HCT116 (cell line): Measurements from ENCODE around the gene PIP5K1A. TPM values are rescaled to one million over a fixed set of nuclear protein-coding genes. Genes with fewer than 3 reads are reported as not detected.
"Not testable (repeated sequence)": the region's sequence is repeated elsewhere in the genome, so short reads cannot be mapped to it uniquely, and the experiment has no call there.

Experiments
- ATAC-seq: fragments of 200-7000 bp; cut with Tn5 transposase; 2 replicates; pipeline ENCODE4 v1.9.1; 2020; ENCODE audit warnings: mild to moderate bottlenecking, moderate library complexity
- BruUV-seq: library from RNA; stranded (reverse); fragments of 400-500 nt; replicated peaks from 2 replicates; lab custom pipeline; 2021; lab: Mats Ljungman, UMichigan
- CTCF ChIA-PET: fragments of 300-600 bp; sonication (Branson Sonifier 250); formaldehyde crosslinking; loops from one replicate; lab custom pipeline; 2021; ENCODE audit warnings: antibody characterized with exemption; lab: Charles Lee
- POLR2A ChIA-PET: fragments of 300-600, 350-600 bp; sonication (Branson Sonifier 250); formaldehyde crosslinking; loops from one replicate; lab custom pipeline; 2021; ENCODE audit warnings: antibody characterized with exemption; lab: Charles Lee
- RAD21 ChIA-PET, 2 experiments: fragments of 300-600 bp; sonication (Branson Sonifier 250); formaldehyde crosslinking; loops; one replicate each; lab custom pipeline; 2023; ENCODE audit warnings: low total read pairs in 2 of 2; ENCODE audit not compliant: uncharacterized antibody in 2 of 2, unreplicated experiment in 2 of 2, low non-redundant PET in 1 of 2; lab: Charles Lee
- DNase-seq: peaks from one replicate; pipeline ENCODE4 v3.0.0-alpha.2; 2010; ENCODE audit warnings: low read depth, low spot score
- H2AFZ ChIP-seq: fragments of 200-600 bp; shearing (Covaris generic), sonication (generic); 2 replicates; pipeline ENCODE4 v1.6.1; 2017; ENCODE audit warnings: low read depth, mixed run types, mixed read lengths, antibody characterized with exemption, low read length; ENCODE audit not compliant: poor library complexity, severe bottlenecking
- H3K27ac ChIP-seq: 2 replicates; pipeline ENCODE4 v1.5.1; 2012; ENCODE audit warnings: low read depth, low read length
- H3K27me3 ChIP-seq: fragments of 200-600 bp; sonication (generic); 2 replicates; pipeline ENCODE4 v1.6.1; 2016; ENCODE audit warnings: mixed run types, low read length, mixed read lengths; ENCODE audit not compliant: insufficient read depth
- H3K36me3 ChIP-seq, 2 experiments: fragments of 200-500 bp in 1 of 2; fragments of 200-600 bp in 1 of 2; sonication (Bioruptor generic) in 1 of 2; sonication (generic) in 1 of 2; 2 replicates each; pipeline versions ENCODE4 v1.5.1 to v1.6.1; 2014 to 2016; ENCODE audit warnings: low read length in 2 of 2, inconsistent platforms in 1 of 2, mixed read lengths in 1 of 2, mixed run types in 1 of 2; ENCODE audit not compliant: insufficient read depth in 2 of 2, control insufficient read depth in 1 of 2
- H3K4me1 ChIP-seq, 2 experiments: fragments of 200-600 bp in 1 of 2; sonication (generic) in 1 of 2; 2 replicates each; pipeline versions ENCODE4 v1.5.1 to v1.6.1; 2012 to 2017; ENCODE audit warnings: low read length in 2 of 2, inconsistent platforms in 1 of 2, mild to moderate bottlenecking in 1 of 2, mixed read lengths in 1 of 2, mixed run types in 1 of 2, moderate library complexity in 1 of 2; ENCODE audit not compliant: insufficient read depth in 2 of 2, control insufficient read depth in 1 of 2
- H3K4me2 ChIP-seq: fragments of 200-600 bp; sonication (generic); 2 replicates; pipeline ENCODE4 v1.6.1; 2017; ENCODE audit warnings: mixed run types, low read length, mixed read lengths
- H3K4me3 ChIP-seq, 2 experiments: fragments of 200-600 bp in 1 of 2; sonication (generic) in 1 of 2; replicated peaks in 1 of 2; 2 replicates each; pipeline ENCODE4 v1.5.1; 2011 to 2016; ENCODE audit warnings: low read length in 2 of 2, control low read depth in 1 of 2, low read depth in 1 of 2, mild to moderate bottlenecking in 1 of 2, mixed read lengths in 1 of 2, mixed run types in 1 of 2
- H3K79me2 ChIP-seq: fragments of 200-600 bp; sonication (generic); 2 replicates; pipeline ENCODE4 v1.6.1; 2017; ENCODE audit warnings: mild to moderate bottlenecking, mixed run types, low read length, moderate library complexity, mixed read lengths; ENCODE audit not compliant: insufficient read depth
- H3K9ac ChIP-seq: fragments of 200-600 bp; sonication (generic); 2 replicates; pipeline ENCODE4 v1.6.1; 2016; ENCODE audit warnings: low read length, mixed read lengths
- H3K9me2 ChIP-seq: fragments of 200-600 bp; sonication (generic), shearing (Covaris generic); 2 replicates; pipeline ENCODE4 v1.6.1; 2017; ENCODE audit warnings: mixed run types, mild to moderate bottlenecking, moderate library complexity; ENCODE audit not compliant: insufficient read depth
- H3K9me3 ChIP-seq, 2 experiments: fragments of 200-500 bp in 1 of 2; fragments of 200-600 bp in 1 of 2; sonication (Bioruptor generic) in 1 of 2; sonication (generic) in 1 of 2; 2 replicates each; pipeline ENCODE4 v1.6.1; 2014 to 2017; ENCODE audit warnings: low read length in 2 of 2, mixed read lengths in 2 of 2, inconsistent platforms in 1 of 2, low read depth in 1 of 2, mild to moderate bottlenecking in 1 of 2, mixed run types in 1 of 2, moderate library complexity in 1 of 2; ENCODE audit not compliant: control insufficient read depth in 1 of 2, insufficient read depth in 1 of 2
- H4K20me1 ChIP-seq: fragments of 200-600 bp; sonication (generic), shearing (Covaris generic); 2 replicates; pipeline ENCODE4 v1.6.1; 2017; ENCODE audit warnings: mixed run types, mild to moderate bottlenecking, moderate library complexity; ENCODE audit not compliant: insufficient read depth
- POLR2A ChIP-seq: IDR thresholded peaks from 2 replicates; pipeline ENCODE4 v1.7.0; 2011; ENCODE audit warnings: borderline replicate concordance; ENCODE audit not compliant: insufficient read depth, insufficient read length; ENCODE audit errors: extremely low read depth
- POLR2AphosphoS5 ChIP-seq: IDR thresholded peaks from 2 replicates; pipeline ENCODE4 v1.6.1; 2011; ENCODE audit warnings: mild to moderate bottlenecking, low read depth, low read length, moderate library complexity
- YY1 ChIP-seq: IDR thresholded peaks from 2 replicates; pipeline ENCODE4 v1.6.1; 2011; ENCODE audit warnings: low read length, low read depth, moderate library complexity, mild to moderate bottlenecking; ENCODE audit not compliant: insufficient replicate concordance; ENCODE audit errors: extremely low read depth
- ZBTB33 ChIP-seq: IDR thresholded peaks from 2 replicates; pipeline ENCODE4 v1.6.1; 2011; ENCODE audit warnings: mild to moderate bottlenecking, low read length, moderate library complexity; ENCODE audit not compliant: insufficient replicate concordance; ENCODE audit errors: extremely low read depth
- intact Hi-C: fragments of 100-400 bp; cut with micrococcal nuclease; formaldehyde crosslinking; loops from 2 replicates; pipeline ENCODE4 v1.10.0; 2022
- total RNA-seq: library from RNA; stranded (reverse); gene quantifications from one replicate; pipeline ENCODE4 v1.2.1, GENCODE V29; 2021; ENCODE audit not compliant: unreplicated experiment

The PIP5K1A gene
- total RNA-seq, 1 experiment from 2014 or later, result 75.4 TPM

DNA sequence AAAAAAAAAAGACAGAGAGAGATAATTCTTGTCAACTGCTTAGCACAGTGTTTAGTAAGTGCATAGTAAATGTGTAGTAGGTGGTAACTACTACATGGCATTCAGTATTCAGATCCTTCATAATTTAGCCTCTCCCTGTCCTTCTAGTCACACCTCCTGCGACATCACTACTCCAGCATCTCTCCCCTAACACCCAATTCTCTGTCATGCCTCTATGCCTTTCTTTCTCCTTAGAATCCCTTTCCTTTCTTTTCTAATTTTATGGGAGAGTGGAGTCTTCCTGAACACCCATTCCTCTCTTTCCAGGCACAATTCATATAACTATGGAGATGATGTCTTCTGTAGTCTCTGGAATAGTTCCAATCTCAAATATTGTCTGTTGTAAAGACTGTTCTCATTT, 4.5 kb upstream of the PIP5K1A start:
- no TSS peak for BruUV-seq
- intact Hi-C loops, result no loop called here
- CTCF ChIA-PET, result no interaction called here
- peak overlapping the region; percentile 80 for H3K9ac ChIP-seq
- H3K9me2 ChIP-seq, result no peaks in the 10 kb centered on the region
- H3K27ac ChIP-seq, result peak overlapping the region; percentile 83; the same call in 1 of the 2 replicates
- H3K4me2 ChIP-seq, result peak overlapping the region; percentile 92
- H3K4me3 ChIP-seq, result peak overlapping the region; percentile 61 to 68
- H3K79me2 ChIP-seq, result peaks cover 34% of the 10 kb centered on the region
- peaks cover 25 to 44% of the 10 kb centered on the region in 2 experiments for H3K4me1 ChIP-seq
- POLR2A ChIA-PET, result interaction anchor here (1.5 kb wide), 1 partner anchor 87 kb away, joined by 6 read pairs; no protein-coding TSS in a partner anchor
- TF ChIP-seq ZBTB33, result no peak
- 0 out of 2 replicates have a peak, but pooled peaks have one; percentile 5 for TF ChIP-seq POLR2AphosphoS5
- H4K20me1 ChIP-seq, result no peaks in the 10 kb centered on the region
- no peaks in the 10 kb centered on the region for H3K27me3 ChIP-seq
- H2AFZ ChIP-seq, result no peak overlapping the region
- DNase-seq (no peak), ATAC-seq (no peak)
- no peaks in the 10 kb centered on the region for H3K9me3 ChIP-seq
- RAD21 ChIA-PET, result interaction anchor here in 1 of 2 experiments (0.7 kb wide), 1 partner anchor 418 kb away, joined by 4 read pairs; the partner anchor contains the start of gene SNX27
- H3K36me3 ChIP-seq, result no peaks in the 10 kb centered on the region

GRCh38 chr1:151194894-151195594, 3.3 kb upstream of the PIP5K1A start:
- Histone ChIP-seq H3K9ac (peak overlapping the region; percentile 80), H3K4me3 (peak overlapping the region; percentile 61 to 68), H3K4me2 (peak overlapping the region; percentile 92), H3K4me1 (peaks cover 27 to 44% of the 10 kb centered on the region in 2 experiments), H3K27ac (peak overlapping the region; percentile 83), H3K79me2 (peaks cover 34% of the 10 kb centered on the region)
- BruUV-seq, H3K36me3 ChIP-seq, H3K9me2 ChIP-seq, H3K9me3 ChIP-seq, H2AFZ ChIP-seq, H3K27me3 ChIP-seq, H4K20me1 ChIP-seq: not testable (repeated sequence)
- POLR2A ChIA-PET, result interaction anchor here (1.1 to 1.7 kb wide), 4 partner anchors 57 to 90 kb away, joined by 3 to 6 read pairs (median 4); partner anchors contain the start of gene PSMD4
- TF ChIP-seq POLR2AphosphoS5 (peak; percentile 57), POLR2A (peak; percentile 20), YY1 (peak; percentile 18)
- ATAC-seq (peak; percentile 49), DNase-seq (peak; percentile 95)
- CTCF ChIA-PET, result interaction anchor here (0.7 to 1.7 kb wide), 5 partner anchors 33 to 642 kb away, joined by 3 to 12 read pairs (median 5); partner anchors contain the start of gene PSMD4
- intact Hi-C loops, result loop anchor here (5.0 kb wide), 3 partner anchors 132 to 642 kb away; partner anchors contain the start of genes C2CD4D, PI4KB and PSMB4
- RAD21 ChIA-PET, result interaction anchor here (0.7 to 1.5 kb wide), 3 partner anchors 57 to 635 kb away, joined by 3 to 4 read pairs (median 3); partner anchors contain the start of gene ZNF687 (in 1 of the 2)
